ENCODE data around the gene RAB21.

GRCh38 chr12:71732357-71732712 lies 22.3 kb upstream of the RAB21 start:
- TF ChIP-seq, protein P1, sequence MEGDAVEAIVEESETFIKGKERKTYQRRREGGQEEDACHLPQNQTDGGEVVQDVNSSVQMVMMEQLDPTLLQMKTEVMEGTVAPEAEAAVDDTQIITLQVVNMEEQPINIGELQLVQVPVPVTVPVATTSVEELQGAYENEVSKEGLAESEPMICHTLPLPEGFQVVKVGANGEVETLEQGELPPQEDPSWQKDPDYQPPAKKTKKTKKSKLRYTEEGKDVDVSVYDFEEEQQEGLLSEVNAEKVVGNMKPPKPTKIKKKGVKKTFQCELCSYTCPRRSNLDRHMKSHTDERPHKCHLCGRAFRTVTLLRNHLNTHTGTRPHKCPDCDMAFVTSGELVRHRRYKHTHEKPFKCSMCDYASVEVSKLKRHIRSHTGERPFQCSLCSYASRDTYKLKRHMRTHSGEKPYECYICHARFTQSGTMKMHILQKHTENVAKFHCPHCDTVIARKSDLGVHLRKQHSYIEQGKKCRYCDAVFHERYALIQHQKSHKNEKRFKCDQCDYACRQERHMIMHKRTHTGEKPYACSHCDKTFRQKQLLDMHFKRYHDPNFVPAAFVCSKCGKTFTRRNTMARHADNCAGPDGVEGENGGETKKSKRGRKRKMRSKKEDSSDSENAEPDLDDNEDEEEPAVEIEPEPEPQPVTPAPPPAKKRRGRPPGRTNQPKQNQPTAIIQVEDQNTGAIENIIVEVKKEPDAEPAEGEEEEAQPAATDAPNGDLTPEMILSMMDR (IDR thresholded peaks at IDR 0.05): no peak
- TF ChIP-seq POLR2A (IDR thresholded peaks at IDR 0.05) (no peak), EP300 (IDR thresholded peaks at IDR 0.05) (no peak)
